BJ (cell line): ENCODE results near the gene CDKL4. TPM values are rescaled to one million over a fixed set of nuclear protein-coding genes. Genes with fewer than 3 reads are reported as not detected.

Source experiments
- CTCF ChIA-PET: fragments of 350-600 bp; formaldehyde crosslinking; extraction: SDS; loops from one replicate; lab custom pipeline; 2021; ENCODE audit warnings: antibody characterized with exemption, inconsistent platforms; lab: Yijun Ruan, JAX
- POLR2A ChIA-PET: fragments of 300-600 bp; sonication (Branson Sonifier 250); formaldehyde crosslinking; extraction: SDS; loops from one replicate; lab custom pipeline; 2021; ENCODE audit warnings: antibody characterized with exemption; lab: Charles Lee
- DNase-seq: peaks from one replicate; pipeline ENCODE4 v3.0.0-alpha.2; 2011; ENCODE audit warnings: low read depth
- H3K27me3 ChIP-seq: 2 replicates; pipeline ENCODE4 v1.6.0; 2011; ENCODE audit warnings: low read length; ENCODE audit not compliant: control insufficient read depth, insufficient read depth
- H3K36me3 ChIP-seq: 2 replicates; pipeline ENCODE4 v1.5.1; 2011; ENCODE audit warnings: low read length; ENCODE audit not compliant: control insufficient read depth, insufficient read depth
- H3K4me3 ChIP-seq: 2 replicates; pipeline ENCODE4 v1.5.1; 2011; ENCODE audit warnings: low read depth, mild to moderate bottlenecking, control low read depth, low read length
- CTCF ChIP-seq: IDR thresholded peaks from 2 replicates; pipeline ENCODE4 v1.5.1; 2011; ENCODE audit warnings: low read depth, mild to moderate bottlenecking, control low read depth, inconsistent platforms, low read length, moderate library complexity; ENCODE audit not compliant: insufficient read depth
- polyA plus RNA-seq: library from polyadenylated mRNA; depleted of rRNA; stranded (reverse); fragments of >200 nt; gene quantifications from 2 replicates; pipeline ENCODE4 v1.2.3, GENCODE V29; 2011

The CDKL4 gene
- polyA plus RNA-seq, 1 experiment, result not detected

- ChIA-PET POLR2A (no interaction called here), CTCF (no interaction called here)
- H3K4me3 ChIP-seq, result no peak overlapping the region
- DNase-seq, result no peak
- no peaks in the 10 kb centered on the region for H3K27me3 ChIP-seq
- no peak for TF ChIP-seq CTCF
- no peaks in the 10 kb centered on the region for H3K36me3 ChIP-seq
Measured at GRCh38 chr2:39181297-39181696, 62.5 kb downstream of the CDKL4 start.

- ChIA-PET CTCF (interaction anchor here (0.6 to 0.8 kb wide), 3 partner anchors 48 to 815 kb away, joined by 3 to 4 read pairs (median 3); no protein-coding TSS in a partner anchor), POLR2A (no interaction called here)
- DNase-seq, result no peak
- H3K27me3 ChIP-seq, result no peaks in the 10 kb centered on the region
- H3K36me3 ChIP-seq, result no peaks in the 10 kb centered on the region
- H3K4me3 ChIP-seq, result no peak overlapping the region
- no peak for TF ChIP-seq CTCF
Measured at GRCh38 chr2:39179974-39180960, 63.5 kb downstream of the CDKL4 start.

DNA sequence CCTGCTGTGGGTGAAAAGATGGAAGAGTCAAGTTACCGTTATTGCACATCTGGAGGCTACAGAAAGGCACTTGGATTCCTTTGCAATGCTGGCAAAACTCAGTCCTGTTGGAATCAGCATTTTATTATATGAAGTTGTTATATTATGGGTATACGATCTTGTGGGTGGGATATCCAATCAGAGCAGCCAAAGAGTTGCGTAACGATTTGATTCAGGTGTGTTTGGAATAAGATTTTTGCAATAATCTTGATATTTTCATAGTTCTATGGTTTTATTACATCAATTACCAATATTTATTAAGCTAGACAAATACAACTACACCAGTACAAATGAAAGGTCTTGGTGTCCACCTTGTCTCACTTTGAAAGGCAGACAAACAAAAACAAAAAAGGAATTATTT is 65.0 kb downstream of the CDKL4 start:
- Histone ChIP-seq H3K4me3 (no peak overlapping the region), H3K36me3 (no peaks in the 10 kb centered on the region), H3K27me3 (no peaks in the 10 kb centered on the region)
- POLR2A ChIA-PET, result no interaction called here
- CTCF ChIA-PET, result interaction anchor here (0.7 kb wide), 1 partner anchor 13 kb away, joined by 3 read pairs; no protein-coding TSS in a partner anchor
- TF ChIP-seq CTCF, result no peak
- DNase-seq, result no peak

DNA sequence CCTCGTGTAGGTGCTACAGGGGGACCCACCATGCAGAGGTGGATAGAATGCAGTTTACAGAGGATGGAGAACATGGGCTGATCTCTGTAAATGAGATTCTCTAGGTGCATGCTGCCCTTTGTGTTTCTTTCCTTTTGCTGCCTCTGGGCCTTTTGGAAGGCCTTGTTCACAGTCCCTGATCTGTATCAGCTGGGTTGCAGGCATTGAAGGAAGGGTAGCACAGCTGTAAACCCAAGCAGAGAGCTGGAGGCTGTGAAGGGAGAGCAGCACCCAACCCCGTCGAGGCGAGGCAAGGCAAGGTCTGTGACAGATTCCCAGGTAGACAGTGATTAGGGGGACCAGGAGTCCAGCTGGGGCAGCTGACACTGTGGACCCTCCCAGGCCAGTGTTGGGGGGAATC is 66.8 kb downstream of the CDKL4 start:
- H3K36me3 ChIP-seq, result no peaks in the 10 kb centered on the region
- CTCF ChIA-PET, result no interaction called here
- TF ChIP-seq CTCF, result no peak
- no peak overlapping the region for H3K4me3 ChIP-seq
- no peak for DNase-seq
- no peaks in the 10 kb centered on the region for H3K27me3 ChIP-seq
- POLR2A ChIA-PET, result no interaction called here

DNA sequence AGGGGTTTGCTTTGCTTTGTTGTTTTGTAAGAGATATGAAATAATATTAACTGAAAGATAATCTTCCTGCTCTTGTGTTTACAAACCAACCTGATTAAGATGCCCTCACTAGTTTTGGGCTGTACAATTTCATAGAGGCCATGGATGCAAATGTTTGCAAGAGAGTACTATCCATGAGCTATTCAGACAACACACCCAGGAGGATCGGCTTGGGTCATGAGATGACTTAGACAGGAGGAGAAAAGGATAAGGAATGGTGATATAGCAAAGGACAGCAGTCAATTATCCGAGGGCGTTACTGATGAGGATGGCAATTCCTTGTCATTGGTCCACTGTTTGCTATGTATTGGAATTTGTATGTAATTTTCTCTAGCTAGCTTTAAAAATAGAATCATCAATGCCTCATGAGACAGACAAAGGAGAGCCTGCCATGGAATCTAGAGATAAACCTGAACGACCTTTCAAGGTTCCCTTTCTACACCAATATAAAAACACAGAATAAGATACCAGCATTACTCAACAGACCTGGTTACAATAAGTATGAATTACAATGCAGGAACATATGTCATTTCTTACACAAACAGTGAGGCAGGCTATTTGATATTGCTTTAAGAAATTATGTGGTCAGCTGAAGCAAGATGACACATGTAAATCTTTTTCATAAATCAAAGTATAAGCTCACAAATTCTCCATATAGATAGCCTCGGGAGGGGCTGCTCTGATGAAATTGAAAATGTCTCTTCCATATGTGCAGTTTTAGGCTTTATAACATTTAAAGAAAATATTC is 68.6 kb downstream of the CDKL4 start:
- POLR2A ChIA-PET, result no interaction called here
- DNase-seq, result no peak
- CTCF ChIA-PET, result no interaction called here
- no peak for TF ChIP-seq CTCF
- no peak overlapping the region for H3K4me3 ChIP-seq
- no peaks in the 10 kb centered on the region for H3K27me3 ChIP-seq
- no peaks in the 10 kb centered on the region for H3K36me3 ChIP-seq
